Measurements from ENCODE around the gene MACC1.
"Not testable (repeated sequence)": the region's sequence is repeated elsewhere in the genome, so short reads cannot be mapped to it uniquely, and the experiment has no call there.

The MACC1 gene

DNA sequence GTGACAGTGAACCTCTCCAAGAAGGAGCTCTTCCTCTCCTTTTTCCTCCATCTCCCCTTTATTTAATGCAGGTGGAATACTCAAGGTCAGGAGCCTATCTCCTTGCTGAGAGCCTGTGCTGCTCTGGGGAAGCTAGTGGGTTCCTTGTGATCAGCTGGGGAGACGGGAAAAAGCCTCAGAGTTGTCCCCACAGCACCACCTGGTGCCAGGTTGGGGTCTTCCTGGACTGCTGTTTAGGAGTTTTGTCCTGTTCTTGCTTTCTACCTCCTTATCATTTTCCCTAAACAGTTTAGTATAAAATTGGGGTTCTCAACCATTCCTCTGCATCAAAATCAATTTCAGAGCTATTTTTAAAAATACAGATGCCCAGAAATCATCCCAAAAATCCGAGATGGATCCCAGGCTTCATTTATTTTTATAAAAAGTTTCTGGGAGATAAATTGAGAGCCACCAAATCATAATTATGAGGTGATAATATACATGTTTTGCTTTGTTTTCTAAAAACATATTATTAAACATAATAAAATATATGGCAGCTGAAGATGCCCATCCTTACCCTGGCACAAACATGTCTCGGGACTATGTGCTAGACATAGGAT, 44.3 kb downstream of the MACC1 start:
- no peak for DNase-seq

DNA sequence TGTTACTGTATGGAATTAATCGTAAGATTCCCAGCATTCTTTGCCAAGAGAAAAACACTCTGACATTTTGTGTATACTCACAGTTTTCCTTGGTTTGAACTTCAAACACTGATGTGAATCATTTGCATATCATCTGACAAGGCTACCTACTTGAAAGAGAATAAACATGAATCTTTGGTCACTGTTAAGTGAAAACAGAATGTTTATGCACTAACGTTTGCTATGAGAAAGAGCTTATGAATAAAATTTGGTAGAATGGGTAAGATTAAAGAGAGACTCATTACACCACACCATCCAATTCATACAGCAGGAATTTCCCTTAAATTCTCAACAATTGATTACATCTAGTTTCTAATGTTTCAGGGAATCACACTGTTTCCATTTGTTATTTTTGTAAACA, 46.6 kb downstream of the MACC1 start:
- no peak for DNase-seq

DNA sequence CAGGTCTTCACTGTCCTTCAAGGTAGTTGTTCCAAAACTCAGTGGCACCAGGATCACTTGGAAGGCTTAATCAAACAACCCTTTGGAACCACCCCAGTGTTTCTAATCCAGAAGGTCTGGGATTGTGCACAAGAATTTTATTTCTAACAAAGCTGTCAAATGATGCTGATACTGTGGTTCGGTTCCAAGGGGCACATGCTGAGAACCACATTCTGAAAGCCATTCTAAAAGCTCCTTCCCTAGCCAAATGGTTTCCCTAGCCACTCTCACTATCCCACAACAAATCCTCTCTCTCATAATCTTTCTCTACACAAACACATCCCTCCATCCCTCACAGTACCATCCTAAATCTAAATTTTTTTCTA, 52.1 kb downstream of the MACC1 start:
- no peak for DNase-seq

DNA sequence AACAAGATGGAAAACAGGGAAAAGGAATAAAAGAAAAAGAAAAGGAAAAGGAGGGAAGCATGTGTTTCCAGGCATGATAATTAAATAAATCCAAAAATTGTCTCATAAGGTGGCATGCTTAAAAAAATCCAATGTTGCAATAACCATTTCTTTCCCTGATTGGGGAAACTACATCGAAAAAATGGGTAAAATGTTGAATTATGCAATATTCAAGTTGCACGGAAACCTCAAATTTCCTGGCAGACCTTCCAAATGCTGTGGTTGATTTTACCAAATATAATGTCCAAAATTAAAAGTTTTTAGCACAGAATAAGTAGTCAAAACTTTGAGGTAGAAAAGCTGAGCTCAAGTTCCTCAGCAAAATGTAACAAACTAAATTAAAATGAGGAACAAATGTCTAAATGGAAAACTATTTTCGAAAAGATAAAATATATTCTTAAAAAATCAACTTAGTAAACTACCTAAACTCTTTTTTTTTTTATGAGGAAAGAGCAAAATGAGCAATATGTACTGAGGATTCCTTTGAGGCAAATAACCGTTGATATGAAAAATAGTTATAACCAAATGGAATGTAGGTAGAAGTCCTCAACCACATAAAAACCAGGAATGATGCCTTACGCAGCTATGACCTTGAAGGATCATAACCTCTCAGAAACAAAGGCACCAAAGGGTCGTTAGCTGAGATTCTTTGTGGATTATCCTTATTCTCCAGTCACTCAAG, 52.6 kb downstream of the MACC1 start:
- no peak for DNase-seq

DNA sequence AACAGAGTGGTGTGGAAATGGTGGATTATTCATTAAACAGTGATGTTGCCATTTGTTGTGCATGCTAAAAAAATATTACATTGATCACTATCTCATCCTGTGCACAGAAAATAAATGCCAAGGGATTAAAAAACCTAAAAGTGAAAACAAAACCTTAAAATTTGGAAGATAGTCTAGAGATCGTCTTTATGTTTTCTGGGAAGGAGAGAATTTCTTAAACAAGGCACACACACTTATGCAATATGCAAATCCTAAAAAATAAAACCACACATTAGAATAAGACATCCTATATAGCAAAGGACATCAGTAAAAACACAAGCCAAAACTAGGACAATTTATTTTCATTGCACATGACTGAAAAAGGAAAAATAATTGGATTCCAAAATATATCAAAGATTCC, 54.5 kb downstream of the MACC1 start:
- no peak for DNase-seq

DNA sequence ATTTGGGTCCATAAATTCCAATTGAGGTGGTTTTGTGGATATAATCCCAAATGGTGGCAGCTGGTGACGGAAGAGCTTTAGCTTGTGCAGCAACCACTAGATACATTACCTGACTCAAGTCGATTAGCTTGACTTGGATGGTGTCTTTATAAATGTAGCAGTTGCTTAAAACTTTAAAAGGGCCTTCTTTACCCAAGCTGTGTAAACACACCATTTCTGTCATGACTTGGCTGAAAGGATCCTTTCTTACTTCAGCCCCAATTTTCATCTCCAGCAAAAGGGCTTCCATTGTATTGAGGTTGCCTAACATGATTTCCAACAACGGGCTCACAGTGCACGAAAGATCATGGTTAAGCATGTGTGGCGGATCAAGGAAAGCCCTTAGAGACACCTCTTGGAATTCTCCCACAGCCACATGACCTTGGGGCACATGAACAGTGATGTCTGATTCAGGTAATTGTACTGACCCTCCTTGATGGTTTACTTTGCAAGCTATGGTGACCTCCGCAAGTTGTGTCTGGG, 57.9 kb downstream of the MACC1 start:
- DNase-seq: no peak

DNA sequence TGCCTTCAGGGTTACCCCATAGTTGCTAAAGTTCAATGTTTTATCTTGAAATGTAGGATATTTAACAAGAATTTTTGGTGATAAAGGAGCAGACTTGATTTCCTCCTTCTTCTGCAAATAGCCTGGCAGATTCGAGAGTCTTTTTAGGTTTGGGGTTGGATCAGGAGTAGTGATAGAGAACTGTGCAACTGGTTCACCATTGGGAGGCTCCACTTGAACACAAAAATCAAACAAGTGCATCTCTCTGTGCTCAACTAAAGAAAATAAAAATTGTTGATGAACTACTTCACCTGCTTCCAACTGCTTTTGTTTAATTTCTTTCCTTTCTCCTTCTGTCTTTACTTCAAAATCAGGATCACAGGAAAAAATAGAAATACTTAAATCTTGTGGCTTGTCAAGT, 58.5 kb downstream of the MACC1 start:
- DNase-seq: no peak

DNA sequence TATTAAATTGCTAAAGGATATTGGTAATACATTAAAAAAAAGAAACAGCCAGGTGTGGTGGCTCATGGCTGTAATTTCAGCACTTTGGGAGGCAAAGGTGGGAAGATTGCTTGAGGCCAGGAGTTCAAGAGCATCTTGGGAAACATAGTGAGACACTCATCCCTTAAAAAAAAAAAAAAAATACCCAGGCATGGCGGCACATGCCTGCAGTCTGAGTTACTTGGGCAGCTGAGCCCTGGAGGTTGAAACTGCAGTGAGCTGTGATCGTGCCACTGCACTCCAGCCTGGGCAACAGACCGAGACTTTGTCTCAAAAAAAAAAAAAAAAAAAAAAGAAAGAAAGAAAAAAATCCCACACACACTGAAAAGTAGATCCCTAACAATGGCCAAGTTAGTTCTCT, 59.7 kb downstream of the MACC1 start:
- DNase-seq: no peak

DNA sequence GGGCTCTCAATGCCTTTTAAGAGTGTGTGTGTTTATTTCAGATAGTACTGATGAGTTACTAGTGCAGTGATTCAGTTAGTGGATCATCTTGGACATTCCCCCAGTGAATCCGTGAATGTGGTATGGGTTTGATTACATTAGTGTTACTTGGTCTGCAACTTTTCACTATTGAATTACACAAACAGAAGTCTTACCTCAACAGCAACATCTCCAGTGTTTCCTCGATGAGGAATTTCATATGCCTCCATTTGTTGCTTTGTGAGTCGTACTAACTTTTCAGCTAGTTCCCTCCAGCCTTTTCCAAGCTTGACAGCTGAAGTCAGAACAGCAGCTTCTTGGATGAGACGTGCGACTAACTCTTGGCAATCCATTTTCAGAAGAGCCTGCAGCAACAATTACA, 63.2 kb downstream of the MACC1 start:
- DNase-seq: no peak

DNA sequence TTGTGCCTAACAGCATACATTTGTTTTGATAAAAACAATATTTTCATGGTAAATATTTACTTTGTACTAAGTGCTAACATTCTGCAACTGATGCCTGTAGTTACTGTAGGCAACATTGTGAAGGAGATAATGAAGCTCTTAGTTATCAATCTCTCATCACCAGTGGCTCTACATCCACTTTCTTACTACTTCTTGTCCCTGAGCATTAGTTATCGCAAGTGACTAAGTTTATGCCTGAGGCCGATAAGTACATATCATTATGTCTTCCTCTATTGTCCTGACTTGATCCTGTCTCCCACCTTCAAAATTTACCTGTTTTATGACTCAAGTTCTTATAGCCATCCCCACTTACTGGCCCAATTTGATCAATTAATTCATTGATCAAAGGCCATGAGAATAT, 63.6 kb downstream of the MACC1 start:
- DNase-seq: no peak

DNA sequence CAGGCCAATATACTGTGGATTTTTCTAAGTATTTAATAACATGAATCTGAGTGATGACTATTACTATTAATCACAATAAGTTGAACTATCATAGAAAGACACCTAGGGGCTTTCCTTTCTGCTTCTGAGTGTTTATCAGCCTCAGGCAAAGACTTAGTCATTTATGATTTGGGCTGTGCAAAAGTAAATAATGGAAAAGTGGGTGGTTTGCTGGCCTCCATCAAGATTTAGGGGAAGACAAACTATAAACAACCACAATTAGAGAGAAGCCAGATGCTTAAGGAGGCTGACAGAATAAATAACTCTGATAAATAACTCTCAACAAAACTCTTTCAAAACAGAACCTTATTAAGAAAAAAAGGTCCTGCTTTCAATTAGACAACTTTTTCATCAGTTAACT, 64.7 kb downstream of the MACC1 start:
- no peak for DNase-seq

DNA sequence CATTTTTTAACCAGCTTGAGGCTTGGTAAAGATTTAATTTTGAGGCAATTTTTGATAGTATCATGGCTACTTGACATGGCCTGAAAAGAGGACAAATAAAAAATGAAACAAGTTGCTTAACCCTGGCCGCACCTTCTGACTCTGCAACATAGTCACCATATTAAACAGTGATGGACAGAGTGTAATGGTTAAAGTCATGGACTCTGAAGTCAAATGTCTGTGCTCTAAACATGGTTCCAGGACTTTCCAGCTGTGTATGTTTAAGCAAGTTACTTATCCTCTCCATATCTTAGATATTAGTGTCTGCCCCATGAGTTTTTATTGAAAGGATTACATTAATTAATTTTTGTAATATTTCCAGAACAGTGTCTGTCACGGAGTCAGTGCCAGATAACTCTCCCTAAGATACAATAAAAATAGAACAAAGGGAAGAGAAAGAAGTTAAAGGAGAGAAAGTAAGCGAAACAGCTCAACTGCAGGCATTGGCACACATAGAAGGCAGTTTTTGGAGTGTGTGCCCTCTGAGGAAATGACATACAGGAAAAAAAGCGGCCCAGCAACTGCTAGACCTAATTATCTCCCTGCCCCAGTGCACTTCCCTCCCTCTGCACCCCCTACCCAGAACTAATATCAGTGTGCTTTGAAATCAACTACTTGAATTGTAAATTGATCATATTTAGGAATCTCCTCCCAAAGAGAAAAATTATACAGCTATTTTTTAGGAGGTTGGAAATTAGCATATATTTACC, 65.3 kb downstream of the MACC1 start:
- DNase-seq: no peak

DNA sequence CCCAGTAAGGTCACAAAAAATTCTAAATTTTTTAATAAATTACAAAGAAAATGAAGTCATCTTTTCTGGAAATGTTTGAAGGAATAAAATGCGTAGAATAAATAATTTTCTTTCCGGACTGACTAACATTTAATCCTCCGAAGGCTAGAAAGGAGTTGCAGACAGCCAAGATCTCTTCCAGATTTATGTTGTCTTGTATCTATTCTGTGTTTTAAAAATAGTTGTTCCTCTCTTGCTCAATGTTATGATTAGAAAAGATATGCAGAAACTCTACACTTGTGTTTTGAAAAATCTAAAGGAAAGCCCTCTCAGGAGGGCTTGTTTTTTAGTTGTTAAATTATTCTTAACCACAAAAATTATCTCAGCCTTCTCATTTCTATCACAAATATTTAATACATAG, 70.7 kb downstream of the MACC1 start:
- DNase-seq: no peak

DNA sequence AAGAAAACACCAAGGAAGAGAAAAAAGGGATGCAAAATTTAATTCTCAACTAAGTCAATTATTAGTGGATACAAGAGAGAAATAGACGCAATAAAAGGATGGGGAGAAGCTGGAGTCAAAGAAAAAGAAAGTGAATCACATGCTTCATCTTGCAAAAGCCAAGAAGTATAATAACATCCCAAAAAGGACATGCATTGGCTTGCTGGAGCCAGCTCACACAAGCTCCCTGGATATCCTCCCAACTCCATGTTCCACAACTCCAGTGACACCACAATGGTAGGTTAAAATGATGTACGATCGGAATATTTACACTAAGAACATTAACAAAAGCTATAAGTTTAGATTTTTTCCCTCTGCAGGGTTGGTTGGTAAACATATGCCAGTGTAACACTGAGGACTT, 72.4 kb downstream of the MACC1 start:
- DNase-seq: no peak

DNA sequence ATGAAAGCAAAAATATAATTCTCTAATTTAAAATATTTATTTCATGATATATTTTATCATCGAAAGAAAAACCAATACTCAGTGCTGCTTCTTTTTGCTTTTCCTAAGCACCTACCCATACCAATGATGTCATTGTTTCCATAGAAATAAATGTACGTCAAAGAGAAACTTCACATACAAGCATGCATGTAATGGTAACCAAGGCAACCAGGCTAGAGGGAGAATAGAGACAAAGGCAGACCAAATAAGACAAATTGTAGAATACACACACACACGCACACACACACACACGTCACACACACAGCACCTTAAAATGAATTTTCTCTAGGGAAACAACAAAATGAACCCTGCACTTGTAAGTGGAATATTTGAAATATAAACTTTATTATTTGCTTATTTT, 75.5 kb downstream of the MACC1 start:
- DNase-seq: no peak

DNA sequence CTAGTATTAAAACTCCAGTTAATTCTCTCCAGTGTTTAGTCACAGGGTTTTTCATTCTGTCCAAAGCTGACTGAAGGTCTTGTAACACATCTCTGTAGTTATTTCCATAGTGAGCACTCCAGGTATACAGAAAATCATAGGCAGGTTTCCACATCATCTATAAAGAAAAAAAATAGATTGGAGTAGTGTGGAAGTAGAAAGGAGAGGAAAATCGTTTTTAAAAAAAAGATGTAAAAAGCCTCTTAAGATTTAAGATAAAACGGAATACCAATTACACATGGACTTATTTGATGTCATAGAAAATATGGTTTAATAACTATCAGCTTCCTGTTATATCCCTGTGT, 76.2 kb downstream of the MACC1 start:
- no peak for DNase-seq

DNA sequence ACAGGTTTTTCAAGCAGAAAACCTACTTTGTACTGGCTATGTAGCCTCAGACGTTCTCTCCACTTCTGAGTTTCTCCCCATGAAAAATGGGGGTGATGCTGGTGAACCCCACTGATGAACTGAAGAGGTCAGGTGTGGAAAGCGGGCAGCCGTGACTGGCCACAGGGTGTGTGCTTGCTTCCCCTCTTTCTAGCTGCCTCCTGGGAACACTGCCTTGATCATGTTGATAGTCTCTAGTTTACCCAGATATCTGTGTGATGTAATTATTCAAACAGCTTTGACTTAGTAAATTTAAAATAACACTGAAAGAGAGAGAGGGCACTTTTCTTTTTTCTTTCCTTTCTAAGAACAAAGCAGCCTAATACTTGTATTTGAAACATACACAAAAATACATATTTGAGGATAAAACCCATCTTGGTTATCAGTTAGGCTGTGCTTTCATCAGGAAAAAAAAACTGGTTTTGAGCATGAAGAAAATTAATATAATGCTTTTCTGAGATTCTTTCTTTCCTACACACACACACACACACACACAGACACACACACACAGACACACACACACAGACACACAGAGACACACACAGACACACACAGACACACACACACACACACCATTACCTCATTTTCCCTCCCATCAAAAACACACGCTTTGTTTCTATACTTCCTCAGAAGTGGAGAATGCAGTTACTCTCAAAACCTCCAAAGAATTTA, 76.7 kb downstream of the MACC1 start:
- DNase-seq: no peak

DNA sequence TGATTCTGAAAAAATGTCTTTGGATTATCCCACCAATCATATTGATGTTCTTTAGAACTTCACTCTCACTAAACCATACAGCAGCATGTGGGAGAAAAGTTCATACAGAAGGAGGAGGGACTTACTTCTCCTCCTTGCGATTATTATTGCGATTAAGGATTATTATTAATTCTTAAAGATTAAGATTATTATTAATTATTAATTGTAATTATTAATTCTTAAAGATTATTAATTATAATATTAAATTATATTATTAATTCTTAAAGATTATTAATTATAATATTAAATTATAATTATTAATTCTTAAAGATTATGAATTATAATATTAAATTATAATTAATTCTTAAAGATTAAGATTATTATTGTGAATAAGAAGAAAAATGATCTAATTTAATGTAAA, 80.5 kb downstream of the MACC1 start:
- DNase-seq: no peak

DNA sequence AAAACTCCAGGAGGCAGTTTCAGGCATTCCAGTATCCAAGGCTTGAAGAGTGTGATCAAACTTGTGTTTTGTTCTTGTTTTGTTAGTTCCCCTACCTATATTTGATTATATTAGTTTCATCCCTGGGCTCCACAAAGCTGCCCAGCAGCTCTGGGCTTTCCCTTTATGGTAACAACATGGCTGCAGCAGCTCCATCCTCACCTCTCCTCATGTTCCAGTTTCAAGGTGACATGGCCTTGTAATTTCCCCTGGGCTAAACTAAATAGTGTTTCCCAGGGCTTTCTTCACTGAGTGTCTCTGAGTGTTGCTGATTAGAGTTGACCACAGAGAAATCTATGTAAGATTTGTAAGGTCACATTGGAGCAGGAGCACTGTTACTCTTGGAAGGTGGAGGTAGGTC, 83.4 kb downstream of the MACC1 start:
- DNase-seq: no peak

DNA sequence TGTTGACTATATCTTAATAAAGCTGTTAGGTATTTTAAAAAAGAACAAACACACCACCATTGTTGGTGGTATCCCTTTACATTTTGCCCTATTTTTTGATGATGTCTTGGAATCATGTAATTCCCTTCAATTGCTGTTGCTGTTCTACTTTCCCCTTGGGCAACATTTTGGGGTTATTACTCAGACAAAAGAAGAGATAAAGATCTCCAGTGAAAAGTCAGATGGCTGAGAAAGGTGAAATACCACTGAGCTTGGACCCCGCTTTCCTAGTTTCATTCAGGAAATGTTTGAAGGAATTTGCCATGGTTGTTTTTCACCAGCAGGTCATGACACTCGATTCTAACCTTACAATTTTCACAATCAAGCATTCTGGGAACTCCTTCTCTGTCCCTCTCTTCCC, 84.6 kb downstream of the MACC1 start:
- DNase-seq: no peak

DNA sequence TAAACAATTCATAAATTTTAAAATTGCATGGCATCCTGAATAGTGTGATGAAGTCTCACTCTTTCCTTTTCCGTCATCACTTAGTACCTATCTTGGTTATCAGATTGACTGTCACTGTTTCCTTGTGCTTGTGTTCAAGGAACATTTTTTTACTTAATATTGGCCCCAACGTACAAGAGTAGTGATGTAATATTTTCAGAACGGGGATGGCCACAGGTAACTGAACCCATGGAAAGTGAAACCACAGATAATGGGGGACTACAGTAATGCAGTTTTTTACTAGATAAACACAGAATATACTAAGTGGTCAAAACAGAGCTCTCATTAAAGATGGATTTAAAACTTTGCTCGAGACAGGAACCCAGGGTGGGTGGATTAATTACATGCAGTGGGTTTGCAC, 85.4 kb downstream of the MACC1 start:
- no peak for DNase-seq

DNA sequence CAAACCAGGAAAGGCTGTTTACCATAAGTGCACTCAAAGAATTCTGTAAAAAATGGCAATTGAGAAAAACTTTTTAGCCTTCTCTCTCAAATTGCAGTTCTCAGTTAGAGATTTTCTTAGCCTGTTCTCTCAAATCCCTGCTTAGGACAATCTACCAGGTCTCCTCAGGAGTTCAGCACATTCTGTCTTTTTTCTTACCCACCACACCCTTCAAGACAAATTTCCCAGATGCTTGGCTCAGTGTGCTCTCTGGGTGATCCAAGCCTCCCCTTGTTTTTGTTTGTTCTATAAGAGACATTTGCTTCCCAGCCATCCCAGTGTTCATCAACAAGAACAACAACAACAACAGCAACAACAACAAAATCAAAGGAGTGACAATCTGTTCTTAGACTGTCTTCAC, 87.3 kb downstream of the MACC1 start:
- DNase-seq: no peak

DNA sequence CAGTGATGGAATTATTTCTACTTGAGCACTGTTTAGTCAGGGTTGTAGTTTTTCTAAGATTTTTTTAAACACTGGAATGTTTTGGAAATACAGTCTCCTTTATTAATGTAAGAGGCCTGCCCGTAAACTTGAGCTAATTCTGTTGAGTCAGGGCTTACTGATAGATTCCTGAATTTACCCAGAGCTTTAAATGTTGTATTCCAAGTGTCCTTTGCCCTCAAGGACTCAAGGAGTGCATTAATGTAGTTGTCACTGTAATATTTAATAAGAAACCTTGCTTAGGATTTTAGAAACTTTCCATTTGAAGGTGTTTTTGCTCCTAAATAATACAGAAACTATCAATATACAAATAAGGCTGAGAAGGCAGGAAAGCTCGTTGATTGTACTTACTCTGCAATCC, 89.2 kb downstream of the MACC1 start:
- DNase-seq: no peak

DNA sequence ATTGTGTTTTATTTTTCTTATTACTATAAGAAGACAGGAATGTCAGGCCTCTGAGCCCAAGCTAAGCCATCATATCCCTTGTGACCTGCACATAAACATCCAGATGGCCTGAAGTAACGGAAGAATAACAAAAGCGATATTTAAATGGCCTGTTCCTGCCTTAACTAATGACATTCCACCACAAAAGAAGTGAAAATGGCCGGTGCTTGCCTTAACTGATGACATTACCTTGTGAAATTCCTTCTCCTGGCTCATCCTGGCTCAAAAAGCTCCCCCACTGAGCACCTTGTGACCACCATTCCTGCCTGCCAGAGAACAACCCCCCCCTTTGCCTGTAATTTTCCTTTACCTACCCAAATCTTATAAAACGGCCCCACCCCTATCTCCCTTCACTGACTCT, 91.1 kb downstream of the MACC1 start:
- not testable (repeated sequence) for DNase-seq
